OCI-LY3 (cell line): ENCODE measurements around the gene PTPRN2.

Experiments used
- H2AFZ ChIP-seq: fragments of 200-600, 300-600 bp; shearing (Covaris generic); 2 replicates; pipeline ENCODE4 v1.6.0; 2014; ENCODE audit warnings: antibody characterized with exemption, low read depth, low read length
- H3K27ac ChIP-seq: fragments of 200-600, 300-600 bp; sonication (generic); 2 replicates; pipeline ENCODE4 v1.5.1; 2014; ENCODE audit warnings: mild to moderate bottlenecking, low read length, moderate library complexity, mixed read lengths
- H3K27me3 ChIP-seq: fragments of 200-600, 300-600 bp; sonication (generic); 2 replicates; pipeline ENCODE4 v1.6.1; 2014; ENCODE audit warnings: low read depth, low read length, mixed read lengths
- H3K36me3 ChIP-seq: fragments of 200-600, 300-600 bp; sonication (generic); replicated peaks from 2 replicates; pipeline ENCODE3; 2014; ENCODE audit warnings: low read depth, low read length, mixed read lengths
- H3K4me1 ChIP-seq: fragments of 300-600, 200-600 bp; sonication (generic); 2 replicates; pipeline ENCODE4 v1.6.1; 2014; ENCODE audit warnings: low read length, mixed read lengths
- H3K4me2 ChIP-seq: fragments of 200-600, 300-600 bp; sonication (generic); 2 replicates; pipeline ENCODE4 v1.6.1; 2014; ENCODE audit warnings: low read length, mixed read lengths
- H3K4me3 ChIP-seq: fragments of 300-600, 200-600 bp; sonication (generic); 2 replicates; pipeline ENCODE4 v1.5.1; 2014; ENCODE audit warnings: antibody characterized with exemption, mild to moderate bottlenecking, low read length, moderate library complexity
- H3K79me2 ChIP-seq: fragments of 300-600, 200-600 bp; shearing (Covaris generic); 2 replicates; pipeline ENCODE4 v1.6.1; 2014; ENCODE audit warnings: mild to moderate bottlenecking, low read length, mixed read lengths
- H3K9ac ChIP-seq: fragments of 300-600, 200-600 bp; shearing (Covaris generic); 2 replicates; pipeline ENCODE4 v1.6.0; 2014; ENCODE audit warnings: mild to moderate bottlenecking, low read length, moderate library complexity
- H3K9me3 ChIP-seq: fragments of 200-600, 300-600 bp; shearing (Covaris generic); 2 replicates; pipeline ENCODE4 v1.6.1; 2014; ENCODE audit warnings: low read length, mixed read lengths; ENCODE audit not compliant: insufficient read depth
- H4K20me1 ChIP-seq: fragments of 200-600, 300-600 bp; sonication (generic); 2 replicates; pipeline ENCODE4 v1.6.1; 2016; ENCODE audit warnings: low read length, mixed read lengths; ENCODE audit not compliant: insufficient read depth
- EZH2phosphoT487 ChIP-seq: fragments of 200-600 bp; shearing (Covaris generic); IDR thresholded peaks from 2 replicates; pipeline ENCODE4 v1.6.1; 2018; ENCODE audit warnings: antibody characterized with exemption, mixed run types, low read depth
- TF ChIP-seq, protein P1 (sequence below): fragments of 200-600, 300-600 bp; sonication (generic); IDR thresholded peaks from 2 replicates; pipeline ENCODE4 v1.5.1; 2014; ENCODE audit warnings: antibody characterized with exemption, low read length, low read depth

Gene PTPRN2

DNA sequence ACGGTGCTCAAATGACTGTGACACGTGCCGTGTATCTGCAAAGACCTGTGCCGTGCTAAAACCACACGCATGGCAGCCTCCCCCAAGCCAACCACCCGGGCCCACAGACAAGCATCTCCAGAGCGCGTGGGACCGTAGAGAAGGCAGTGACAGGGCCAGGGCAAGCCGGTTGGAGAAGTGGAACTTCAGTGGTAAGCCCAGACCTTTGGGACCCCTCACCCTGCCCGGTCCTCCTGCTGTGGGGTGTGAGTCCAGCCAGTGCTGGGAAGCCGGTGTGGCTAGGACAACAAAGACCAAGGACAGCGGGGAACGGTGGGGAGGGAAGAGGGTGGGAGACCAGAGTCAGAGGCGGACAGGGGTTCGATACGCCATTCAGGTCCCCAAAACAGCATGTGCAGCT, 774.6 kb downstream of the PTPRN2 start:
- Histone ChIP-seq H3K79me2 (no peaks in the 10 kb centered on the region), H3K4me3 (no peak overlapping the region), H3K9ac (no peak overlapping the region), H2AFZ (no peak overlapping the region), H3K4me1 (no peaks in the 10 kb centered on the region), H3K27ac (no peak overlapping the region), H3K9me3 (no peaks in the 10 kb centered on the region; the same call in 1 of the 2 replicates), H4K20me1 (no peaks in the 10 kb centered on the region), H3K4me2 (no peak overlapping the region), H3K36me3 (no peaks in the 10 kb centered on the region), H3K27me3 (no peaks in the 10 kb centered on the region)
- no peak for TF ChIP-seq EZH2phosphoT487
- TF ChIP-seq, protein P1, sequence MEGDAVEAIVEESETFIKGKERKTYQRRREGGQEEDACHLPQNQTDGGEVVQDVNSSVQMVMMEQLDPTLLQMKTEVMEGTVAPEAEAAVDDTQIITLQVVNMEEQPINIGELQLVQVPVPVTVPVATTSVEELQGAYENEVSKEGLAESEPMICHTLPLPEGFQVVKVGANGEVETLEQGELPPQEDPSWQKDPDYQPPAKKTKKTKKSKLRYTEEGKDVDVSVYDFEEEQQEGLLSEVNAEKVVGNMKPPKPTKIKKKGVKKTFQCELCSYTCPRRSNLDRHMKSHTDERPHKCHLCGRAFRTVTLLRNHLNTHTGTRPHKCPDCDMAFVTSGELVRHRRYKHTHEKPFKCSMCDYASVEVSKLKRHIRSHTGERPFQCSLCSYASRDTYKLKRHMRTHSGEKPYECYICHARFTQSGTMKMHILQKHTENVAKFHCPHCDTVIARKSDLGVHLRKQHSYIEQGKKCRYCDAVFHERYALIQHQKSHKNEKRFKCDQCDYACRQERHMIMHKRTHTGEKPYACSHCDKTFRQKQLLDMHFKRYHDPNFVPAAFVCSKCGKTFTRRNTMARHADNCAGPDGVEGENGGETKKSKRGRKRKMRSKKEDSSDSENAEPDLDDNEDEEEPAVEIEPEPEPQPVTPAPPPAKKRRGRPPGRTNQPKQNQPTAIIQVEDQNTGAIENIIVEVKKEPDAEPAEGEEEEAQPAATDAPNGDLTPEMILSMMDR: no peak

DNA sequence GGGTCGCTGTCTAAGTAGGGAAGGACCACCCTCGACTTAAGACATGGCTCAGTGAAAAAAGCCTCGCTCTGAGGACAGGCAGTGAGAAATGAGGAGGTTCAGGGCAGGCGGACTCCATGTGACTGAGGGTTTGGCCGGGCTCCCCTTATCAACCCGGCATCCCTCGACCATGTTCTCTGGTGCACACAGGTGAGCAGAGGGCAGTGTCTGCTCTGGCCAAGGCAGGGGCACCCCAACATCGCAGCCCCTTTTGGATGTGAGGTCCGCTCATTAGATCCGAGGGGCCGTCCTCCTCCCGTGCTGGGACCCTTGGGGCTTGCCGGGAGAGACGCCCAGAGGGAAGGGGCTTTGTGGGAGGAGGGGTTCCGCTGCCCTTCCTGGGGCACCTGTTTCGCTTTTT, 775.7 kb downstream of the PTPRN2 start:
- no peaks in the 10 kb centered on the region for H3K9me3 ChIP-seq
- TF ChIP-seq, protein P1: no peak
- TF ChIP-seq EZH2phosphoT487: no peak
- no peak overlapping the region for H2AFZ ChIP-seq
- no peaks in the 10 kb centered on the region for H4K20me1 ChIP-seq
- H3K9ac ChIP-seq: no peak overlapping the region
- no peaks in the 10 kb centered on the region for H3K79me2 ChIP-seq
- H3K4me2 ChIP-seq: no peak overlapping the region
- H3K27ac ChIP-seq: no peak overlapping the region
- H3K27me3 ChIP-seq: no peaks in the 10 kb centered on the region
- H3K4me3 ChIP-seq: no peak overlapping the region
- no peaks in the 10 kb centered on the region for H3K4me1 ChIP-seq
- H3K36me3 ChIP-seq: no peaks in the 10 kb centered on the region

DNA sequence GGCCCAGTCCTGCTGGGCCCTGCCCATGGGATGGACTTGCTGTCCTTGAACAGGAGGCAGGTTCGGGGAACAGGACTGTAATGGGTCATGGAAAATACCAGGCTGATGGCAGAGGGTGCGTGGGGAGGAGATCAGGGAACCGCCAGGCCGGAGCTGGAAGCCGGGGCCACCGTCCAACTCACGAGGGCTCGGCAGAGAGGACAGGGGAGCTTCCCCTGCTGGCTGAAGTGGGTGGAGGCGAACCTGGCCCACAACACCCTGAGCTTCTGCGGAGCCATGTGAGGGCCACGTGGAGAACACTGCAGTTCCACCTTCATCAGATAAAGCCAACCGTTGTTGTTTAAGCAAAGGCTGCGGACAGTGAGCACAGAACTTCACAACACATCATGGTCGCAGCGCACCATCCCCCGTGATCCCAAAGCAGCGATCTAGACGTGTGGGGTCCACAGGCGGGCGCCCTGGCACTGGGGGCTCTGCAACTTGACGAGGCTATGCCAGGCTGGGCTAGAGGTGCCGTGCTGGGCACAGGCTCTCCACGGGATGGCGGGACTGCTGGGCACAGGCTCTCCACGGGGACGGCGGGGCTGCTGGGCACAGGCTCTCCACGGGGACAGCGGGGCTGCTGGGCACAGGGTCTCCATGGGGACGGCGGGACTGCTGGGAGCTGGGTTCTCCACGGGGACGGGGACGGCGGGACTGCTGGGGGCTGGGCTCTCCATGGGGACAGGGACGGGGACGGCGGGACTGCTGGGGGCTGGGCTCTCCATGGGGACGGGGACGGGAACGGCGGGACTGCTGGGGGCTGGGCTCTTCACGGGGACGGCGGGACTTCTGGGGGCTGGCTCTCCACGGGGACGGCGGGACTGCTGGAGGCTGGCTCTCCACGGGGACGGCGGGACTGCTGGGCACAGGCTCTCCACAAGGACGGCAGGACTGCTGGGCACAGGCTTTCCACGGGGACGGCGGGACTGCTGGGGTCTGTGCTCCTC, 777.5 kb downstream of the PTPRN2 start:
- Histone ChIP-seq H2AFZ (no peak overlapping the region), H3K9me3 (no peaks in the 10 kb centered on the region), H3K4me3 (no peak overlapping the region), H3K4me1 (no peaks in the 10 kb centered on the region), H3K27me3 (no peaks in the 10 kb centered on the region), H3K27ac (no peak overlapping the region), H4K20me1 (no peaks in the 10 kb centered on the region), H3K9ac (no peak overlapping the region), H3K36me3 (no peaks in the 10 kb centered on the region), H3K4me2 (no peak overlapping the region), H3K79me2 (no peaks in the 10 kb centered on the region)
- TF ChIP-seq EZH2phosphoT487: no peak
- TF ChIP-seq, protein P1: no peak

DNA sequence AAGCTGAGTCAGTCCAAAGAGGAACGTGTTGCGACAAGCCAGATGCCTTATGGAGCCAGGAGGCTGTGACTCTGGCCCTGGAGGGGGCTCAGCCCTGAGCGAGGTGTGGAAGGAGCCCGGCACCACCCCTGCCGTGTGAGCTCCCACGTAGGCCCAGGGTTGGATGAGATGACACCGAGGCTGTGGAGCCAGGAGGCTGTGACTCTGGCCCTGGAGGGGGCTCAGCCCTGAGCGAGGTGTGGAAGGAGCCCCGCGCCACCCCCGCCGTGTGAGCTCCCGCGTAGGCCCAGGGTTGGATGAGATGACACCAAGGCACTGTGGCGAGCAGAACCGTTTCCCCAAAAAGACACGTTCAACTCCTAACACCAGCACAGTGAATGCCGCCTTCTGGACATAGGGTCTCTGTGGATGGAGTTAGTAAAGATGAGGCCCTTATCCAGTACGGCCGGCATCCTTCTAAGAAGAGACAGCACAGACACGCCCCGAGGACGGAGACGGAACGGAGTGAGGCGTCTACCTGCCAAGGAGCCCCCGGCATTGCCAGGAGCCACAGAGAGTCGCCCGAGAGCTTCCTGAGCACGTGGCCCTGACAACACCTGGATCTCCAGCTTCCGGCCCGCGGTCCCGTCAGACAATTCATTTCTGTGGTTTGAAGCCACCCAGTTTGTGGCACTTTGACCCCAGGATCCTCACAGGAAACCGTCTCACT, 778.3 kb downstream of the PTPRN2 start:
- Histone ChIP-seq H2AFZ (no peak overlapping the region), H3K4me2 (no peak overlapping the region), H3K9me3 (no peaks in the 10 kb centered on the region), H3K36me3 (no peaks in the 10 kb centered on the region), H3K9ac (no peak overlapping the region), H3K4me3 (no peak overlapping the region), H3K27me3 (no peaks in the 10 kb centered on the region), H3K79me2 (no peaks in the 10 kb centered on the region), H3K4me1 (no peaks in the 10 kb centered on the region), H3K27ac (no peak overlapping the region), H4K20me1 (no peaks in the 10 kb centered on the region)
- no peak for TF ChIP-seq EZH2phosphoT487
- TF ChIP-seq, protein P1: no peak
